AG04449 (cell line): ENCODE data around the gene GALNT7.
"Not testable (repeated sequence)": the region's sequence is repeated elsewhere in the genome, so short reads cannot be mapped to it uniquely, and the experiment has no call there.

Experiments used
- CTCF ChIA-PET: fragments of 350-600 bp; formaldehyde crosslinking; extraction: SDS; loops from one replicate; lab custom pipeline; 2021; ENCODE audit warnings: antibody characterized with exemption; lab: Yijun Ruan, JAX
- POLR2A ChIA-PET: fragments of 400-600, 350-600 bp; formaldehyde crosslinking; extraction: SDS; loops from one replicate; lab custom pipeline; 2020; ENCODE audit warnings: antibody characterized with exemption, inconsistent platforms; lab: Yijun Ruan, JAX
- DNase-seq: peaks from one replicate; pipeline ENCODE4 v3.0.0-alpha.2; 2010; ENCODE audit warnings: low read depth, low spot score
- H3K4me3 ChIP-seq: 2 replicates; pipeline ENCODE4 v1.5.1; 2011; ENCODE audit warnings: low read depth, mild to moderate bottlenecking, control low read depth, low read length
- TF ChIP-seq, protein P1 (sequence below): IDR thresholded peaks from one replicate; pipeline ENCODE4 v1.5.1; 2011; ENCODE audit warnings: mild to moderate bottlenecking, moderate library complexity, low read length, control low read depth, inconsistent platforms; ENCODE audit not compliant: insufficient read depth; ENCODE audit errors: missing control alignments

The GALNT7 gene, protein sequence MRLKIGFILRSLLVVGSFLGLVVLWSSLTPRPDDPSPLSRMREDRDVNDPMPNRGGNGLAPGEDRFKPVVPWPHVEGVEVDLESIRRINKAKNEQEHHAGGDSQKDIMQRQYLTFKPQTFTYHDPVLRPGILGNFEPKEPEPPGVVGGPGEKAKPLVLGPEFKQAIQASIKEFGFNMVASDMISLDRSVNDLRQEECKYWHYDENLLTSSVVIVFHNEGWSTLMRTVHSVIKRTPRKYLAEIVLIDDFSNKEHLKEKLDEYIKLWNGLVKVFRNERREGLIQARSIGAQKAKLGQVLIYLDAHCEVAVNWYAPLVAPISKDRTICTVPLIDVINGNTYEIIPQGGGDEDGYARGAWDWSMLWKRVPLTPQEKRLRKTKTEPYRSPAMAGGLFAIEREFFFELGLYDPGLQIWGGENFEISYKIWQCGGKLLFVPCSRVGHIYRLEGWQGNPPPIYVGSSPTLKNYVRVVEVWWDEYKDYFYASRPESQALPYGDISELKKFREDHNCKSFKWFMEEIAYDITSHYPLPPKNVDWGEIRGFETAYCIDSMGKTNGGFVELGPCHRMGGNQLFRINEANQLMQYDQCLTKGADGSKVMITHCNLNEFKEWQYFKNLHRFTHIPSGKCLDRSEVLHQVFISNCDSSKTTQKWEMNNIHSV

DNA sequence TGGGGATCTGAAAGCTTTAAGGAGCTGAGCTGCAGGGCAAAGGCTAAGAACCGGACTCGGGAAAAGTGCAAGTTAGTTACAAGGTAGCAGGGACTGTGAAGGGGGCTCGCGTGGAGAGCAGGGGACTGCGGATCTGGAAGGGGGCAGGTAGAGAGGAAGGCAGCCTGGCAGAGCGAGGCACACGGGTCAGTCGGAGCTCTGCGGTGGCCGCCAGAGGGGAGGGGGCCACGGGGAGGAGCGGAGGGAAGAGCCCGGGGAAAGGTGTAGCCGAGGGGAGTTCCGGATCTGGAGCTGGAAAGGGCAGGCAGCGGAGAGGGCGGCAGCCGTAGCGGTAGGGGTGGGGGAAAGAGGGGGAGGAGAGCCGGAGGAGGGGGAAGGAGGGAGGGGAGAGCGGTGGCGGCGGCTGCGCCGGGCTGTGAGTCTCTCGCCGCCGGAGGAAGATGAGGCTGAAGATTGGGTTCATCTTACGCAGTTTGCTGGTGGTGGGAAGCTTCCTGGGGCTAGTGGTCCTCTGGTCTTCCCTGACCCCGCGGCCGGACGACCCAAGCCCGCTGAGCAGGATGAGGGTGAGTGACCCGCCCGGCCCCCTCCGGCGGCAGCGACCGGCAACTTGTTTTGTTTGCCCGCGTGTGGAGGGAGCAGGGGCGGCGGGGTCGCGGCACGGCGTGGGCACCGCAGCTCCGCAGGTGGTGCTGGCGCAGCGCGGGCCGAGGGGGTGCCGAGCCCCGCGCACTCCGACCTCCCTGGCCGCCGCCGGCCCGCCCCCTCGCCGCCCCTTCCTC is at the start of gene GALNT7:
TSS of gene GALNT7 (plus strand) at position 416 of the 782 bp plus-strand sequence. CDS start at position 441, 25 bp downstream.
- TF ChIP-seq, protein P1, sequence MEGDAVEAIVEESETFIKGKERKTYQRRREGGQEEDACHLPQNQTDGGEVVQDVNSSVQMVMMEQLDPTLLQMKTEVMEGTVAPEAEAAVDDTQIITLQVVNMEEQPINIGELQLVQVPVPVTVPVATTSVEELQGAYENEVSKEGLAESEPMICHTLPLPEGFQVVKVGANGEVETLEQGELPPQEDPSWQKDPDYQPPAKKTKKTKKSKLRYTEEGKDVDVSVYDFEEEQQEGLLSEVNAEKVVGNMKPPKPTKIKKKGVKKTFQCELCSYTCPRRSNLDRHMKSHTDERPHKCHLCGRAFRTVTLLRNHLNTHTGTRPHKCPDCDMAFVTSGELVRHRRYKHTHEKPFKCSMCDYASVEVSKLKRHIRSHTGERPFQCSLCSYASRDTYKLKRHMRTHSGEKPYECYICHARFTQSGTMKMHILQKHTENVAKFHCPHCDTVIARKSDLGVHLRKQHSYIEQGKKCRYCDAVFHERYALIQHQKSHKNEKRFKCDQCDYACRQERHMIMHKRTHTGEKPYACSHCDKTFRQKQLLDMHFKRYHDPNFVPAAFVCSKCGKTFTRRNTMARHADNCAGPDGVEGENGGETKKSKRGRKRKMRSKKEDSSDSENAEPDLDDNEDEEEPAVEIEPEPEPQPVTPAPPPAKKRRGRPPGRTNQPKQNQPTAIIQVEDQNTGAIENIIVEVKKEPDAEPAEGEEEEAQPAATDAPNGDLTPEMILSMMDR = no peak
- CTCF ChIA-PET = interaction anchor here (1.0 to 1.3 kb wide), 3 partner anchors 8 to 155 kb away, joined by 3 to 5 read pairs (median 5); no protein-coding TSS in a partner anchor
- no peak for DNase-seq
- peak within 1 kb of the TSS; percentile 79 for H3K4me3 ChIP-seq
- POLR2A ChIA-PET = interaction anchor here (1.0 kb wide), 1 partner anchor 84 kb away, joined by 4 read pairs; no protein-coding TSS in a partner anchor

DNA sequence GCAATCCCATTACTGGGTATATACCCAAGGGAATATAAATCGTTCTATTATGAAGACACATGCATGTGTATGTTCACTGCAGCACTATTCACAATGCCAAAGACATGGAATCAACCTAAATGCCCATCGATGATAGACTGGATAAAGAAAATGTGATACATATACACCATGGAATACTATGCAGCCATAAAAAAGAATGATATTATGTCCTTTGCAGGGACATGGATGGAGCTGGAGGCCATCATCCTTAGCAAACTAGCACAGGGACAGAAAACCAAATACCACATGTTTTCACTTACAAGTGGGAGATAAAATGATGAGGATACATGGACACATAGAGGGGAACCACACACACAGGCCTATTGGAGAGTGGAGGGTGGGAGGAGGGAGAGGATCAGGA is 49.8 kb upstream of the GALNT7 start:
- DNase-seq, POLR2A ChIA-PET, H3K4me3 ChIP-seq, CTCF ChIA-PET: not testable (repeated sequence)

DNA sequence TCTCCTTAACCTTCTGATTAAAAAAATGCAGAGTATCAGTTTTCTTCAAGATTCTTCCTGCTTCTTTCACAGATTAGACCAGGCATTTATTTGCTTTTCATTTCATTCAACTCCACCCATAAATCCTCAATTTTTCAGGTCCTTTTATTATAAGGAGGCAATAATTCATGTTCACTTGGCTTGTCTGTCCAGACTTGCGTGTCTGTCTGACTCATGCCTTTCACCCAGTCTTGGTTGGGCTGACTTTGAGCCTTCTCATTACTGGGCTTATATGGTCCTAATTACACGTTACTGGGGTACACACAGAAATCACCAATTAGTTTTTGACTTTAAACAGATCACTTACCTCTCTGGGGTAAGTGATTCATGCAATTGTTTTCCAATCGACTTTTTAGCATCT is 48.8 kb upstream of the GALNT7 start:
- POLR2A ChIA-PET = no interaction called here
- CTCF ChIA-PET = no interaction called here
- H3K4me3 ChIP-seq = no peak overlapping the region
- DNase-seq = no peak
- TF ChIP-seq, protein P1 = no peak

DNA sequence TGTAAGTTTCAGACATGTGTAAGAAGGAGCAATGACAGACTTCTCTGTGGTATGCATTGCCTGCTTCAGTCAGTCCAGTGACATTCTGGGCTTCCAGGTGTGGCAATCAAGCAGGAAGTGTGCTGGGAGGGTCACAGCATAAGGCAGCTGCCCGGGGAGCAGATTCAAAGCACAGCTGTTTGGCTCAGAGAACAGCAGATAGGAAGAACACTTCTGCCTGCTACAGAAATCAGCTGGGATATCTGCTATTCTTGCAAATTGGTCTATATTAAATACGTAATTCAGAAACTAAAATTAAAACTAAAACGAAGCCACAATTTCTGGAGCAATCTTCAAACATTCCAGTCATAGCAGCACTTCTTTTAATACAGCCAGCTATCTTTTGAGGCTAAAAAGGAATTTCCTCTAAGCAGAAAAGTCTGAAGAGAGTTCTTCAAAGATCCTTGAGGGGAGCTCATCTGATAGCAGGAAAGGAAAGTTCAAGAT is 47.5 kb upstream of the GALNT7 start:
- TF ChIP-seq, protein P1 = no peak
- DNase-seq = peak; percentile 9
- no peak overlapping the region for H3K4me3 ChIP-seq
- POLR2A ChIA-PET = interaction anchor here (0.8 kb wide), 1 partner anchor 46 kb away, joined by 3 read pairs; no protein-coding TSS in a partner anchor
- CTCF ChIA-PET = interaction anchor here (0.6 kb wide), 1 partner anchor 65 kb away, joined by 3 read pairs; no protein-coding TSS in a partner anchor

DNA sequence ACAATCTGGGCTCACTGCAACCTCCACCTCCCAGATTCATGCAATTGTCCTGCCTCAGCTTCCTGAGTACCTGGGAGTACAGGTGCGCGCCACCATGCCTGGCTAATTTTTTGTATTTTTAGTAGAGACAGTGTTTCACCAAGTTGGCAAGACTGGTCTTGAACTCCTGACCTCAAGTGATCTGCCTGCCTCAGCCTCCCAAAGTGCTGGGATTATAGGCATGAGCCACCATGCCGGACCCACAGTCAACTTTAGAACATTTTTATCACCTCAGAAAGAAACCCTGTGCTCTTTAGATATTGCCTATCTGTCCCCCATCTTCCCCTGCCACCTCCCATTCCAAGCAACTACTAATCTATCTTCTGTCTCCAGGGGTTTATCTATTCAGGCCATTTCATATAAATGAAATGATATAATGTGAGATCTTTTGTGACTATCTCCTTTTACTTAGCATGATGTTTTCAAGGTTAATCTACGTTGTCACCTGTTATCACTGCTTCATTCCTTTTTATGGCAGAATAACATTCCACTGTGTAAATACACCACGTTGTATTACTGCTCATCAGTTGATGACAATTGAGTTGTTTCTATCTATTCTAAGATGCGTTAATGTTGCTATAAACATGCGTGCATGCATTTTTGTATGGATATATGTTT is 44.3 kb upstream of the GALNT7 start:
- CTCF ChIA-PET = no interaction called here
- POLR2A ChIA-PET = no interaction called here
- no peak for DNase-seq
- H3K4me3 ChIP-seq = no peak overlapping the region
- TF ChIP-seq, protein P1 = no peak

DNA sequence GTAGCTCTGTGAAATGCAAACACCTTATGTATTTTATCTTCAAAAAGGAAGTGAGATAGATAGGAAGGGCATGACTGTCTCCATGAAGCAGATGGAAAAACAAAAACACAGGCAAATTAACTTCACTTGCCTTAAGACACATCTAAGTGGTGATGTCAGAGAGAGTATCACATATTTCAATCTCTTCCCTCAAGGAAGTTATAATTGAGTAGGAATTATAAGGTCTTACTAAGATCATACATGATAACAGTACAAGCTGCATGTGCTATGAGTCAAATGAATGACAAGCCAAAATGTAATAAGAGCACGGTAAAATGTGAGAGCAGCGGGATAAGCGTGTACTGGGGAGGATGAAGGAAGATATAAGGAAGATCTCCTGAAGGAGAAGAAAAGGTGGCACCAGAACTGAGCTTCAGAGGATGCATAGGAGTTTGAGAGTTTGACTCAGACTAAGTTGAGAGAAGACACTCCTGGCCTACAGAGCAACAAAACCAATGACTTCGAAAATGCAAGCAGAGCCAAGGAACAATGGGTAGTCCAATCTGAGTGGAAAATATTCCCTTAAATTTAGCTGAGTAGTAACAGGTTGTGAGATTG is 43.3 kb upstream of the GALNT7 start:
- no peak overlapping the region for H3K4me3 ChIP-seq
- POLR2A ChIA-PET = no interaction called here
- no peak for DNase-seq
- CTCF ChIA-PET = no interaction called here
- TF ChIP-seq, protein P1 = no peak
